Measurements from ENCODE around the gene LRRC63.

GRCh38 chr13:46181377-46181839 is 30.3 kb upstream of the LRRC63 start:
- TF ChIP-seq CTCF (conservative IDR thresholded peaks at IDR 0.05), result no peak
- TF ChIP-seq ZFX (IDR thresholded peaks at IDR 0.05), result no peak
